Stomach (tissue), 4 donors: ENCODE measurements around the gene DGCR2.

ENCODE experiments used
- POLR2A ChIP-seq, 4 donors: fragments of 450-650 bp; IDR thresholded peaks; one replicate each; pipeline ENCODE4 v1.6.1; 2016; ENCODE audit warnings: antibody characterized with exemption in 4 of 4, control low read depth in 2 of 4, mild to moderate bottlenecking in 1 of 4, moderate library complexity in 1 of 4
- POLR2AphosphoS5 ChIP-seq, 3 donors: sonication (generic); formaldehyde crosslinking; IDR thresholded peaks; one replicate each; pipeline ENCODE4 v1.6.1; 2016; ENCODE audit warnings: antibody characterized with exemption in 3 of 3

DNA sequence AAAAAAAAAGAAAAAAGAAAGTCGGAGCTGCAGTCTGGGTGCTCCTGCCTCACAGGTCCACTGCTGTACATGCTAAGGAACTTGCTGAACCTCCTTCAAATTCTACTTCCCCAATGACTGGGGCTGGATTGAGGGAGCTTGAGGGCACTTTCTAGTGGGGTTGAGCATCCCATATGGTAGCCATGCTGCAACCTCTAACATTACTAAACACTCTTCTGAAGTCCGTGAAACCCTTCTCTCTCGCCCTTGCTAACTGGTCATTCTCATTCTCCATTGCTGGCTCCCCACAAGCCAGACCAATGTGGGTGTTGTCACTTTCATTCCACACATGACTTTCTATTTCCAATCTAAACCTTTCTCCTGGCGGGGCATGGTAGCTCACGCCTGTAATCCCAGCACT is 21.0 kb upstream of the DGCR2 start:
- TF ChIP-seq POLR2AphosphoS5 (IDR thresholded peaks at IDR 0.05) (no peak), POLR2A (IDR thresholded peaks at IDR 0.05) (no peak)
